Neural cell (in vitro differentiated cells): ENCODE results near the gene PDE8B. TPM values are rescaled to one million over a fixed set of nuclear protein-coding genes. Genes with fewer than 3 reads are reported as not detected.

Source experiments
- H2AFZ ChIP-seq: fragments of 200-600, 300-800 bp; sonication (generic), shearing (Covaris generic); 2 replicates; pipeline ENCODE4 v1.6.0; 2014; ENCODE audit warnings: low read depth, mild to moderate bottlenecking, antibody characterized with exemption, low read length, moderate library complexity
- H3F3A ChIP-seq: fragments of 200-600 bp; shearing (Covaris generic); 2 replicates; pipeline ENCODE4 v1.6.1; 2016; ENCODE audit warnings: mild to moderate bottlenecking, moderate library complexity, mixed read lengths, antibody characterized with exemption, low read length; ENCODE audit not compliant: insufficient read depth, poor library complexity, severe bottlenecking
- H3K27ac ChIP-seq: fragments of 200-600, 300-800 bp; sonication (generic), shearing (Covaris generic); 2 replicates; pipeline ENCODE4 v1.5.1; 2014; ENCODE audit warnings: mild to moderate bottlenecking, low read length, moderate library complexity
- H3K27me3 ChIP-seq: fragments of 300-800, 200-600 bp; sonication (generic), shearing (Covaris generic); 2 replicates; pipeline ENCODE4 v1.6.0; 2014; ENCODE audit warnings: mild to moderate bottlenecking, low read depth, low read length, moderate library complexity; ENCODE audit not compliant: insufficient read depth
- H3K36me3 ChIP-seq: fragments of 300-800, 200-600 bp; sonication (generic), shearing (Covaris generic); 2 replicates; pipeline ENCODE4 v1.5.1; 2014; ENCODE audit warnings: mild to moderate bottlenecking, antibody characterized with exemption, low read length, moderate library complexity; ENCODE audit not compliant: insufficient read depth
- H3K4me2 ChIP-seq: fragments of 300-800, 200-600 bp; sonication (generic), shearing (Covaris generic); 2 replicates; pipeline ENCODE4 v1.6.0; 2014; ENCODE audit warnings: mild to moderate bottlenecking, low read length
- H3K4me3 ChIP-seq: fragments of 300-800, 200-600 bp; sonication (generic), shearing (Covaris generic); 2 replicates; pipeline ENCODE4 v1.5.1; 2014; ENCODE audit warnings: mild to moderate bottlenecking, low read length, moderate library complexity
- H3K79me2 ChIP-seq: fragments of 200-600 bp; shearing (Covaris generic); replicated peaks from 2 replicates; pipeline ENCODE4 v1.6.0; 2014; ENCODE audit warnings: mild to moderate bottlenecking, low read length, moderate library complexity; ENCODE audit not compliant: insufficient read depth
- H3K9ac ChIP-seq: fragments of 300-800, 200-600 bp; sonication (generic), shearing (Covaris generic); 2 replicates; pipeline ENCODE4 v1.6.1; 2016; ENCODE audit warnings: mild to moderate bottlenecking, low read length, mixed read lengths
- H3K9me2 ChIP-seq: fragments of 200-600 bp; shearing (Covaris generic); 2 replicates; pipeline ENCODE4 v1.6.1; 2016; ENCODE audit warnings: mild to moderate bottlenecking, low read length, mixed read lengths; ENCODE audit not compliant: insufficient read depth
- H3K9me3 ChIP-seq: fragments of 200-600, 300-800 bp; sonication (generic), shearing (Covaris generic); 2 replicates; pipeline ENCODE4 v1.6.1; 2016; ENCODE audit warnings: mild to moderate bottlenecking, mixed run types, low read length, moderate library complexity, mixed read lengths
- H4K20me1 ChIP-seq: fragments of 200-600 bp; shearing (Covaris generic); 2 replicates; pipeline ENCODE4 v1.6.1; 2016; ENCODE audit warnings: mild to moderate bottlenecking, mixed run types; ENCODE audit not compliant: insufficient read depth
- CTCF ChIP-seq: fragments of 450-650 bp; IDR thresholded peaks from 2 replicates; pipeline ENCODE4 v1.5.1; 2014; ENCODE audit warnings: antibody characterized with exemption, mild to moderate bottlenecking, moderate library complexity; ENCODE audit not compliant: poor library complexity, severe bottlenecking
- EP300 ChIP-seq: fragments of 450-650 bp; conservative IDR thresholded peaks from 2 replicates; pipeline ENCODE4 v1.6.1; 2014; ENCODE audit warnings: antibody characterized with exemption, mild to moderate bottlenecking, moderate library complexity; ENCODE audit not compliant: poor library complexity, severe bottlenecking
- EZH2 ChIP-seq: fragments of 200-600, 300-800 bp; shearing (Covaris generic), sonication (generic); IDR thresholded peaks from 2 replicates; pipeline ENCODE4 v1.6.1; 2014; ENCODE audit warnings: antibody characterized with exemption, low read length, borderline replicate concordance, mild to moderate bottlenecking; ENCODE audit not compliant: insufficient read depth, poor library complexity, severe bottlenecking
- MXI1 ChIP-seq: fragments of 450-650 bp; conservative IDR thresholded peaks from 2 replicates; pipeline ENCODE4 v1.6.1; 2014; ENCODE audit warnings: antibody characterized with exemption, mild to moderate bottlenecking; ENCODE audit not compliant: poor library complexity, severe bottlenecking
- POLR2AphosphoS5 ChIP-seq: IDR thresholded peaks from 2 replicates; pipeline ENCODE4 v1.6.1; 2012
- RAD21 ChIP-seq: fragments of 450-650 bp; conservative IDR thresholded peaks from 2 replicates; pipeline ENCODE4 v1.6.1; 2014; ENCODE audit warnings: antibody characterized with exemption, mild to moderate bottlenecking, moderate library complexity
- SMC3 ChIP-seq: fragments of 450-650 bp; conservative IDR thresholded peaks from 2 replicates; pipeline ENCODE4 v1.6.1; 2014; ENCODE audit warnings: antibody characterized with exemption, mild to moderate bottlenecking, moderate library complexity; ENCODE audit not compliant: poor library complexity
- TAF1 ChIP-seq: IDR thresholded peaks from 2 replicates; pipeline ENCODE4 v1.6.1; 2012; ENCODE audit warnings: low read depth
- polyA plus RNA-seq: library from polyadenylated mRNA; depleted of rRNA; stranded (reverse); fragments of >200 nt; gene quantifications from 2 replicates; pipeline ENCODE4 v1.2.3, GENCODE V29; 2014
- TF ChIP-seq, protein P1 (sequence below): IDR thresholded peaks from 2 replicates; pipeline ENCODE4 v1.6.1; 2012; ENCODE audit warnings: borderline replicate concordance

PDE8B gene
- polyA plus RNA-seq, 1 donor from 2014 or later, result 0.22 TPM

GRCh38 chr5:77222722-77223121 is 12.2 kb downstream of the PDE8B start:
- no peaks in the 10 kb centered on the region for H3F3A ChIP-seq
- no peaks in the 10 kb centered on the region for H3K9me3 ChIP-seq
- no peaks in the 10 kb centered on the region for H3K27me3 ChIP-seq
- H3K36me3 ChIP-seq, result no peaks in the 10 kb centered on the region
- H3K4me3 ChIP-seq, result no peak overlapping the region
- no peak overlapping the region for H3K9ac ChIP-seq
- H3K4me2 ChIP-seq, result no peak overlapping the region
- H3K79me2 ChIP-seq, result no peaks in the 10 kb centered on the region
- H4K20me1 ChIP-seq, result no peaks in the 10 kb centered on the region
- H3K27ac ChIP-seq, result no peak overlapping the region
- H3K9me2 ChIP-seq, result no peaks in the 10 kb centered on the region
- TF ChIP-seq EP300, result no peak
- no peak for TF ChIP-seq TAF1
- no peak for TF ChIP-seq CTCF
- TF ChIP-seq POLR2AphosphoS5, result no peak
- TF ChIP-seq EZH2, result no peak
- TF ChIP-seq, protein P1, sequence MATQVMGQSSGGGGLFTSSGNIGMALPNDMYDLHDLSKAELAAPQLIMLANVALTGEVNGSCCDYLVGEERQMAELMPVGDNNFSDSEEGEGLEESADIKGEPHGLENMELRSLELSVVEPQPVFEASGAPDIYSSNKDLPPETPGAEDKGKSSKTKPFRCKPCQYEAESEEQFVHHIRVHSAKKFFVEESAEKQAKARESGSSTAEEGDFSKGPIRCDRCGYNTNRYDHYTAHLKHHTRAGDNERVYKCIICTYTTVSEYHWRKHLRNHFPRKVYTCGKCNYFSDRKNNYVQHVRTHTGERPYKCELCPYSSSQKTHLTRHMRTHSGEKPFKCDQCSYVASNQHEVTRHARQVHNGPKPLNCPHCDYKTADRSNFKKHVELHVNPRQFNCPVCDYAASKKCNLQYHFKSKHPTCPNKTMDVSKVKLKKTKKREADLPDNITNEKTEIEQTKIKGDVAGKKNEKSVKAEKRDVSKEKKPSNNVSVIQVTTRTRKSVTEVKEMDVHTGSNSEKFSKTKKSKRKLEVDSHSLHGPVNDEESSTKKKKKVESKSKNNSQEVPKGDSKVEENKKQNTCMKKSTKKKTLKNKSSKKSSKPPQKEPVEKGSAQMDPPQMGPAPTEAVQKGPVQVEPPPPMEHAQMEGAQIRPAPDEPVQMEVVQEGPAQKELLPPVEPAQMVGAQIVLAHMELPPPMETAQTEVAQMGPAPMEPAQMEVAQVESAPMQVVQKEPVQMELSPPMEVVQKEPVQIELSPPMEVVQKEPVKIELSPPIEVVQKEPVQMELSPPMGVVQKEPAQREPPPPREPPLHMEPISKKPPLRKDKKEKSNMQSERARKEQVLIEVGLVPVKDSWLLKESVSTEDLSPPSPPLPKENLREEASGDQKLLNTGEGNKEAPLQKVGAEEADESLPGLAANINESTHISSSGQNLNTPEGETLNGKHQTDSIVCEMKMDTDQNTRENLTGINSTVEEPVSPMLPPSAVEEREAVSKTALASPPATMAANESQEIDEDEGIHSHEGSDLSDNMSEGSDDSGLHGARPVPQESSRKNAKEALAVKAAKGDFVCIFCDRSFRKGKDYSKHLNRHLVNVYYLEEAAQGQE, result no peak
- no peak for TF ChIP-seq MXI1
- H2AFZ ChIP-seq, result no peak overlapping the region

DNA sequence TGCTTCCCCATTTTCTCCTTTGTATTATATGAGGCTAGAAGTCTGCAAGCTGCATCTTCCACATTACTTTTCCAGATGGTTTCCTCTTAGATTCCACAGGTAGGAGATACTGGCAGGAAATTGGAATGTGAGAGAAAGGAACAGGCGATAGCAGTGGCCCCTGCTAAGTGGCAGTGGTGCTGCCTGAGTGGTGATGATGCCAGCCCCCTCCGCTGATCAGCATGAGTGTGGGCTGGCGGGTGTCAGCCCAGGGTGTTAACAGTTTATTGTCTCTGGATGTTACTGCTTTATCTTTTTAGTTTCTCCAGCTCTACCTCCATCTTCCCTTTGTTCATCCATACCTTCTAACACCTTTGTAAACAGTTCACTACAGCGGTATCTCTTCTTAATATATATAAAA is 13.2 kb downstream of the PDE8B start:
- no peaks in the 10 kb centered on the region for H4K20me1 ChIP-seq
- no peak overlapping the region for H3K9ac ChIP-seq
- no peaks in the 10 kb centered on the region for H3K9me3 ChIP-seq
- no peaks in the 10 kb centered on the region for H3K79me2 ChIP-seq
- H3K4me2 ChIP-seq, result no peak overlapping the region
- H3K4me3 ChIP-seq, result no peak overlapping the region
- H3K27me3 ChIP-seq, result no peaks in the 10 kb centered on the region
- no peaks in the 10 kb centered on the region for H3K9me2 ChIP-seq
- H3K36me3 ChIP-seq, result no peaks in the 10 kb centered on the region
- H2AFZ ChIP-seq, result no peak overlapping the region
- no peaks in the 10 kb centered on the region for H3F3A ChIP-seq
- no peak overlapping the region for H3K27ac ChIP-seq
- TF ChIP-seq POLR2AphosphoS5, result no peak
- no peak for TF ChIP-seq CTCF
- TF ChIP-seq MXI1, result no peak
- no peak for TF ChIP-seq RAD21
- no peak for TF ChIP-seq EZH2
- no peak for TF ChIP-seq EP300
- TF ChIP-seq, protein P1, result no peak
- TF ChIP-seq TAF1, result no peak
- TF ChIP-seq SMC3, result no peak
